Measurements from ENCODE around the gene OR1S1. TPM values are rescaled to one million over a fixed set of nuclear protein-coding genes. Genes with fewer than 3 reads are reported as not detected.

Gene OR1S1
- polyA plus RNA-seq, 3 donors: not detected

Other genes starting within 250 kb of the OR1S1 start
- gene OR9Q1, start 188.8 kb upstream of the OR1S1 start, polyA plus RNA-seq: under 1 TPM in 1 of 3 donors, not detected in 2; 0.11 TPM
- gene OR6Q1, start 181.8 kb upstream of the OR1S1 start, polyA plus RNA-seq: not detected
- not detected for gene OR9I1, start 87.2 kb upstream of the OR1S1 start, polyA plus RNA-seq
- not detected for gene OR9Q2, start 23.6 kb upstream of the OR1S1 start, polyA plus RNA-seq
- gene OR1S2, start 8.6 kb upstream of the OR1S1 start, polyA plus RNA-seq: not detected
- gene OR10Q1, start 16.2 kb downstream of the OR1S1 start, polyA plus RNA-seq: under 1 TPM in 1 of 3 donors, not detected in 2; 0.06 TPM
- not detected for gene OR10W1, start 55.5 kb downstream of the OR1S1 start, polyA plus RNA-seq
- not detected for gene OR5B17, start 146.3 kb downstream of the OR1S1 start, polyA plus RNA-seq
- gene OR5B3, start 194.2 kb downstream of the OR1S1 start, polyA plus RNA-seq: not detected
- gene OR5B2, start 215.4 kb downstream of the OR1S1 start, polyA plus RNA-seq: not detected
- gene OR5B12, start 229.5 kb downstream of the OR1S1 start, polyA plus RNA-seq: not detected